SK-N-SH (cell line): ENCODE results near the gene LRCH3. TPM values are rescaled to one million over a fixed set of nuclear protein-coding genes. Genes with fewer than 3 reads are reported as not detected.

Source experiments
- CTCF ChIA-PET: fragments of 300-600, 350-600 bp; formaldehyde crosslinking; extraction: SDS; loops from one replicate; lab custom pipeline; 2021; lab: Yijun Ruan, JAX
- POLR2A ChIA-PET: fragments of 350-600 bp; sonication (Branson Sonifier 250); formaldehyde crosslinking; extraction: SDS; loops from one replicate; lab custom pipeline; 2020; ENCODE audit warnings: antibody characterized with exemption, inconsistent platforms; lab: Yijun Ruan, JAX
- DNase-seq: peaks from one replicate; pipeline ENCODE4 v3.0.0; 2012
- H2AFZ ChIP-seq: fragments of 200-600 bp; sonication (generic); 2 replicates; pipeline ENCODE4 v1.8.1; 2016; ENCODE audit warnings: antibody characterized with exemption, mild to moderate bottlenecking, low read depth
- H3F3A ChIP-seq: fragments of 200-600 bp; sonication (generic); replicated peaks from 2 replicates; pipeline ENCODE3; 2016; ENCODE audit warnings: antibody characterized with exemption, mild to moderate bottlenecking; ENCODE audit not compliant: insufficient read depth
- H3K27ac ChIP-seq, 2 experiments: fragments of 200-500 bp in 1 of 2; fragments of 200-600 bp in 1 of 2; sonication (Bioruptor generic) in 1 of 2; sonication (generic), shearing (Covaris generic) in 1 of 2; 2 replicates each; pipeline versions ENCODE4 v1.5.1 to v1.6.1; 2014 to 2016; ENCODE audit warnings: low read depth in 2 of 2, inconsistent platforms in 1 of 2, low read length in 1 of 2, mild to moderate bottlenecking in 1 of 2, mixed read lengths in 1 of 2
- H3K27me3 ChIP-seq: fragments of 200-600 bp; sonication (generic), shearing (Covaris generic); 2 replicates; pipeline ENCODE4 v1.6.1; 2016; ENCODE audit warnings: mixed run types; ENCODE audit not compliant: insufficient read depth
- H3K36me3 ChIP-seq, 2 experiments: fragments of 200-500 bp in 1 of 2; fragments of 200-600 bp in 1 of 2; sonication (Bioruptor generic) in 1 of 2; sonication (generic) in 1 of 2; replicated peaks in 1 of 2; 2 replicates each; pipeline versions ENCODE3 to v1.5.1; 2014 to 2016; ENCODE audit warnings: low read length in 1 of 2, mild to moderate bottlenecking in 1 of 2; ENCODE audit not compliant: insufficient read depth in 2 of 2, control insufficient read depth in 1 of 2
- H3K4me1 ChIP-seq, 2 experiments: fragments of 200-500 bp in 1 of 2; fragments of 200-600 bp in 1 of 2; sonication (Bioruptor generic) in 1 of 2; sonication (generic), shearing (Covaris generic) in 1 of 2; 2 replicates each; pipeline versions ENCODE4 v1.5.1 to v1.6.1; 2014 to 2016; ENCODE audit warnings: low read depth in 1 of 2, low read length in 1 of 2, mixed run types in 1 of 2; ENCODE audit not compliant: insufficient read depth in 2 of 2, control insufficient read depth in 1 of 2
- H3K4me2 ChIP-seq: fragments of 200-600 bp; sonication (generic), shearing (Covaris generic); 2 replicates; pipeline ENCODE4 v1.6.1; 2017; ENCODE audit warnings: mixed run types
- H3K4me3 ChIP-seq, 2 experiments: fragments of 200-500 bp in 1 of 2; fragments of 200-600 bp in 1 of 2; sonication (Bioruptor generic) in 1 of 2; sonication (generic), shearing (Covaris generic) in 1 of 2; 2 replicates each; pipeline versions ENCODE4 v1.5.1 to v1.8.1; 2014 to 2016; ENCODE audit warnings: low read depth in 2 of 2, inconsistent platforms in 1 of 2, low read length in 1 of 2, mild to moderate bottlenecking in 1 of 2, mixed read lengths in 1 of 2, moderate library complexity in 1 of 2
- H3K79me2 ChIP-seq: fragments of 200-600 bp; sonication (generic); 2 replicates; pipeline ENCODE4 v1.8.1; 2017; ENCODE audit warnings: mild to moderate bottlenecking; ENCODE audit not compliant: insufficient read depth
- H3K9ac ChIP-seq: fragments of 200-600 bp; sonication (generic); 2 replicates; pipeline ENCODE4 v1.6.1; 2017; ENCODE audit warnings: mixed run types
- H3K9me2 ChIP-seq: fragments of 200-600 bp; sonication (generic); 2 replicates; pipeline ENCODE4 v1.6.1; 2017; ENCODE audit warnings: mixed run types
- H3K9me3 ChIP-seq: fragments of 200-600 bp; sonication (generic); 2 replicates; pipeline ENCODE4 v1.6.1; 2017; ENCODE audit warnings: mixed run types, mild to moderate bottlenecking, moderate library complexity
- H4K20me1 ChIP-seq: fragments of 200-600 bp; sonication (generic); 2 replicates; pipeline ENCODE4 v1.6.1; 2017; ENCODE audit warnings: mild to moderate bottlenecking, mixed run types; ENCODE audit not compliant: insufficient read depth
- ELF1 ChIP-seq: IDR thresholded peaks from 2 replicates; pipeline ENCODE4 v1.4.0; 2012
- FOXJ3 ChIP-seq: sonication (generic); formaldehyde crosslinking; IDR thresholded peaks from 2 replicates; pipeline ENCODE4 v1.5.1; 2020; ENCODE audit warnings: mild to moderate bottlenecking, missing genetic modification reagents
- FOXM1 ChIP-seq: IDR thresholded peaks from 2 replicates; pipeline ENCODE4 v1.4.0; 2012; ENCODE audit warnings: low read depth, mild to moderate bottlenecking
- JUND ChIP-seq: IDR thresholded peaks from 2 replicates; pipeline ENCODE4 v1.4.0; 2012
- MEF2A ChIP-seq: IDR thresholded peaks from 2 replicates; pipeline ENCODE4 v1.4.0; 2012; ENCODE audit warnings: low read depth, borderline replicate concordance
- NRF1 ChIP-seq: IDR thresholded peaks from 2 replicates; pipeline ENCODE4 v1.6.1; 2012; ENCODE audit warnings: low read depth, mild to moderate bottlenecking, low read length
- RFX5 ChIP-seq: IDR thresholded peaks from 2 replicates; pipeline ENCODE4 v1.6.1; 2012; ENCODE audit warnings: mild to moderate bottlenecking, improper control_type of control experiment, low read length
- SIN3A ChIP-seq: IDR thresholded peaks from 2 replicates; pipeline ENCODE4 v1.6.1; 2012; ENCODE audit warnings: low read depth, mild to moderate bottlenecking, low read length, moderate library complexity, borderline replicate concordance
- SMC3 ChIP-seq: IDR thresholded peaks from 2 replicates; pipeline ENCODE4 v1.6.1; 2012; ENCODE audit warnings: low read depth, low read length, improper control_type of control experiment
- TAF1 ChIP-seq: IDR thresholded peaks from 2 replicates; pipeline ENCODE4 v1.6.1; 2012; ENCODE audit warnings: low read depth, mild to moderate bottlenecking, low read length, moderate library complexity, borderline replicate concordance
- TCF12 ChIP-seq: IDR thresholded peaks from 2 replicates; pipeline ENCODE4 v1.4.0; 2012
- USF1 ChIP-seq: IDR thresholded peaks from 2 replicates; pipeline ENCODE4 v1.4.0; 2012; ENCODE audit warnings: low read depth, borderline replicate concordance
- YY1 ChIP-seq: IDR thresholded peaks from 2 replicates; pipeline ENCODE4 v1.4.0; 2012; ENCODE audit warnings: low read depth, mild to moderate bottlenecking
- WGBS: methylation state at CpG from one replicate; pipeline ENCODE4 v1.1.6; 2017; ENCODE audit warnings: low lambda C conversion rate; 5-methylcytosine and 5-hydroxymethylcytosine counted together
- polyA plus RNA-seq, 3 experiments: library from polyadenylated mRNA; depleted of rRNA; stranded (reverse); fragments of >200 nt; gene quantifications; 2 replicates each; pipeline ENCODE4 v1.2.3, GENCODE V29; 2012

The LRCH3 gene
- polyA plus RNA-seq, 1 of the 3 experiments (the other 2 are of a cell fraction) = 22.6 TPM

GRCh38 chr3:197830308-197830966 is 39.4 kb downstream of the LRCH3 start:
- Histone ChIP-seq H4K20me1 (no peaks in the 10 kb centered on the region), H3K27ac (no peak overlapping the region), H3K4me2 (no peak overlapping the region), H3K79me2 (peaks cover 7% of the 10 kb centered on the region; the same call in 1 of the 2 replicates), H3F3A (peaks cover 8% of the 10 kb centered on the region), H3K9me3 (no peaks in the 10 kb centered on the region), H3K9ac (no peak overlapping the region), H3K36me3 (peaks cover 61 to 79% of the 10 kb centered on the region in 2 experiments), H3K9me2 (no peaks in the 10 kb centered on the region), H3K4me3 (no peak overlapping the region), H2AFZ (no peak overlapping the region), H3K27me3 (no peaks in the 10 kb centered on the region)
- no peak for DNase-seq
- WGBS = 78% methylated on average over 6 of the region's 6 CpGs
- POLR2A ChIA-PET = no interaction called here
- no peak for TF ChIP-seq YY1
- no peak for TF ChIP-seq SIN3A
- TF ChIP-seq, all 33 proteins: peak for 0
- no peaks in the 10 kb centered on the region for H3K4me1 ChIP-seq
- CTCF ChIA-PET = interaction anchor here (1.0 kb wide), 1 partner anchor 12 kb away, joined by 3 read pairs; no protein-coding TSS in a partner anchor

GRCh38 chr3:197830967-197831313 is 39.9 kb downstream of the LRCH3 start:
- no peak for TF ChIP-seq ELF1
- TF ChIP-seq FOXJ3 (CRISPR knock-in tag) = no peak
- no peak for TF ChIP-seq NRF1
- no peak for TF ChIP-seq JUND
- TF ChIP-seq TCF12 = no peak
- no peak for TF ChIP-seq RFX5
- TF ChIP-seq TAF1 = no peak
- no peak for TF ChIP-seq FOXM1
- no peak for TF ChIP-seq SMC3
- no peak for TF ChIP-seq USF1
- no peak for TF ChIP-seq MEF2A
- TF ChIP-seq, all 33 proteins: peak for 0
- DNase-seq = no peak
- no peak overlapping the region for H2AFZ ChIP-seq
- H3K4me2 ChIP-seq = no peak overlapping the region
- H3F3A ChIP-seq = peaks cover 4% of the 10 kb centered on the region
- peaks cover 63 to 82% of the 10 kb centered on the region in 2 experiments for H3K36me3 ChIP-seq
- H3K27me3 ChIP-seq = no peaks in the 10 kb centered on the region
- H3K4me3 ChIP-seq = no peak overlapping the region
- ChIA-PET CTCF (interaction anchor here (1.0 kb wide), 1 partner anchor 12 kb away, joined by 3 read pairs; no protein-coding TSS in a partner anchor), POLR2A (no interaction called here)
- WGBS = 96% methylated on average over 8 of the region's 8 CpGs
- H3K9ac ChIP-seq = no peak overlapping the region
- H3K9me2 ChIP-seq = no peaks in the 10 kb centered on the region
- peaks cover 7% of the 10 kb centered on the region; the same call in 1 of the 2 replicates for H3K79me2 ChIP-seq
- no peak overlapping the region for H3K27ac ChIP-seq
- H3K9me3 ChIP-seq = no peaks in the 10 kb centered on the region
- no peaks in the 10 kb centered on the region for H4K20me1 ChIP-seq
- no peaks in the 10 kb centered on the region for H3K4me1 ChIP-seq
